NCI-H524 (cell line): ENCODE results near the gene CRYBB2.
"Not testable (repeated sequence)": the region's sequence is repeated elsewhere in the genome, so short reads cannot be mapped to it uniquely, and the experiment has no call there.

Source experiments
- DNase-seq, 2 experiments: peaks; one replicate each; lab custom pipeline; 2025; lab: John Stamatoyannopoulos, UW

Gene CRYBB2

DNA sequence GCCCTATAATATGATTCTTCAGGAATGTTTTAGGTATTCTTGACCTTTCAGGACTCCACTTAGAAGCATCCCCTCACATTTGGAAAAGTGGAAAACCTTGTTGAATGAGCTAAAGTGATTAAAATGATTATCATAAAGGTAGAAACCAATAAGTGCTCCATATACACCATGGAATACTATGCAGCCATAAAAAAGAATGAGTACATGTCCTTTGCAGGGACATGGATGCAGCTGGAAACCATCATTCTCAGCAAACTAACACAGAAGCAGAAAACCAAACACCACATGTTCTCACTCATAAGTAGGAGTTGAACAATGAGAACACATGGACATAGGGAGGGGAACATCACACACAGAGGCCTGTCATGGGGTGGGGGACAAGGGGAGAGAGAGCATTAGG, 14.3 kb downstream of the CRYBB2 start:
- DNase-seq: not testable (repeated sequence)

DNA sequence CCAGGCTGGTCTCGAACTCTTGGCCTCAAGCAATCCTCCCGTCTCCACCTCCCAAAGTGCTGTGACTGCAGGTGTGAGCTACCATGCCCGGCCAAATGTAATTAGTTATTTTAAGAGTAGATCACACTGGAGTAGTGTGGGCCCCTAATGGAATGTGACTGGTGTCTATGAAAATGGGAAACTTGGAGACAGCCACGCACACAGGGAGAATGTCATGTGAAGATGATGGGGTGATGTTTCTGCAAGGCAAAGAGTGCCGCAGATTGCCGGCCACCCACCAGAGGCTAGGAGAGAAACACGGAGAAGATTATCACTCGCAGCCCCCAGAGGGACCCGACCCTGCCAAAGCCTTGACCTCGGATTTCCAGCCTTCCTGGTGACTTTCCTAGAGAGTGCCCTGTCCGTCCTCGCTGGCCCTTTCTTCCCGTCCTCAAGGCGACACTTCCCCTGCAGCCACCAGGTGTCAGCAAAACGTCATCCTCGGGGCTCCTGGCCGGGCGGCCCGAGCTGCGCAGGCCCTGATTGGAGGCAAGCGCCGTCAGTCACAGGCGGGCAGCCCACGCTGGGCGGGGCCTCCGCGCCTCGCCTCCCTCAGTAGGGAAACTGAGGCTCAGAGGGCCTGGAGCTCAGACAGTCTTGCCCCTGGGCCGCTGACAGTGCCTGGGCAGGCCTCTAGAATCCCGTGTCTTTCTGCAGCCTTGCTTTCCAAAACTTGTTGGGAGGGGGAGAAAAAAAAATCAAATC, 16.3 kb downstream of the CRYBB2 start:
- peak; percentile 37 to 79 for DNase-seq

DNA sequence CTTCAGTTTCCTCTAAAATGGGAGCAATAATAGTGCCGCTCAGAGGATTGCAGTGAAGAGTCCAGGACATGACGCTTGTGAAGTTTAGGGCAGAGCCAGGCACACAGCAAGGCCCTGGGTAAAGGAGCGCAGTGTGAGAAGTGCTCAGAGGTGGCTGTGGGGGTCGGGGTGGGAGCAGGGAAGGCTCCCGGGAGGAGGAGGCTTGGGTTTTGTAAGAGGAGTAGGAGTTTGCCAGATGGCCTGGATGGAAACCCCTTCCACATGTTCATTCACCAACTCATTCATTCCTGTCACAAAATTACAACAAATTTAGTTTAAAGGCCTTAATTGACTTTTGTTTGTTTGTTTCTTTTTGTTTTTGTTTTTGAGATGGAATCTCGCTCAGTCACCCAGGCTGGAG, 17.0 kb downstream of the CRYBB2 start:
- no peak for DNase-seq

DNA sequence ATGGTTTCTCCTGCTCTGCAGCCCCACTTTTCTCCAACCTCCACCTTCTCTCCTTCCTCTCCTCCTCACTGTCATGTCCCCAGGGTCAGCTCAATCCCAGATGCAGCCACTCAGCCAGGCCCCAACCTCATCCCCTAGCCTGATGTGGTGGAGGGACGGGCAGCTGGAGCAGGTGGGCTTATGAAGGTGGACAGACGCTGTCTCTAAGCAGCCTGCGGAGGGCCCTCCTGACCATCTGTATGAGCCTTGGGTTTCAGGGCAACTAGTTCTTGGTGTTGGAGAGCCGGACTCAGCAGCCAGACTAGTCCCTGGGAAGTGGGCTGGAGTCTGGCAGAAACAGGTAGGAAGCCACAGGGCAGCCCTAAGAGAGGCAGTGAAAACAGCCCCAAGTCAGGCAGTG, 18.1 kb downstream of the CRYBB2 start:
- peak in 1 of 2 experiments; percentile 28 for DNase-seq

DNA sequence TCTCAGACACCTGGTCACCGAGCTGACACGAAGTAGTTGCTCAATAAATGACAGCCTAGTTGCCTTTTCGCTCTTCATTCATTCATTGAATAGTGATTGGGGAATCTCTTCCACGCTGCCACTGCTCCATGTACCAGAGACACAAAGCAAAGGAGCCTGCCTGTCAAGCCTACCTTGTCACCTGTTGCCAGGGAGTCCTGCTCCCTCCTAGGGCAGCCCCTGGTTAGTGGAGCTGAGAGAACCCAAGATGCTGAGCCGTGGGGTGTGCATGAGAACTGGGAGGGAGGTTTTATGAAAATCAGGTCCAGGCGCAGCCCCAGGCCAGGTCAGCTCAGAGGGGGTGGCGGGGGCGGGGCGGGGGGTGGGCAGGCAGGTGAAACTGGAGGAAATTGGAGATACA, 18.6 kb downstream of the CRYBB2 start:
- DNase-seq: not testable (repeated sequence)

DNA sequence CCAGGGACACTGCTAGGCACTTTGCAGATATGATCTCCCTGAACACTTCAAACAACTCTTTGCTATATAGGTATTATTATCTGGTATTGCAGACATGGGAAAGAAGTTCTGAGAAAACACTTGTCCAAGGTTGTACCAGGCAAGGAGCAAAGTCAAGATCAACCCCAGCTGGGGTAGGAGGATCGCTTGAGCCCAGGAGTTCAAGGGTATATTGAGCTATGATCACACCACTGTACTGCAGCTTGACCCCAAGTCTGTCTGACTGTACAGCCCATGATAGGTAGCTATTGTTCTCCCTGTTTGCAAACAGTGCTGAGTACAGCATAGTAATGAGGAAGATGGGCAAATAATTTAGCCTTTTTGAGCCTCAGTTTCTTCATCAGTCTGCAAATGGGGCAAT, 35.7 kb downstream of the CRYBB2 start:
- DNase-seq: not testable (repeated sequence)

DNA sequence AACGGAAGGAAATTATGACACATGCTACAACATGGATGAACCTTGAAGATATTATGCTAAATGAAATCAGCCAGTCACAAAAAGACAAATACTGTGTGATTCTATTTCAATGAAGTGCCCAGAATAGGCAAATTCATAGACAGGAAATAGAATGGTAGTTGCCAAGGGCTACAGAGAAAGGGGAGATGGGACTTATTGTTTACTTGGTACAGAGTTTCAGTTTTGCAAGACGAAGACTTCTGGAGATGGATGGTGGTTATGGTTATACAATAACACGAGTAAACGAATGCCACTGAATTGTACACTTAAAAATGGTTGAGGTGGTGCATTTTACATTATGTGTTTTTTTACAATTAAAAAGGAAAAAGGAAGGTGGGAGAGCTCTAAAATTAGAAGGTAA, 48.1 kb downstream of the CRYBB2 start:
- DNase-seq: not testable (repeated sequence)

DNA sequence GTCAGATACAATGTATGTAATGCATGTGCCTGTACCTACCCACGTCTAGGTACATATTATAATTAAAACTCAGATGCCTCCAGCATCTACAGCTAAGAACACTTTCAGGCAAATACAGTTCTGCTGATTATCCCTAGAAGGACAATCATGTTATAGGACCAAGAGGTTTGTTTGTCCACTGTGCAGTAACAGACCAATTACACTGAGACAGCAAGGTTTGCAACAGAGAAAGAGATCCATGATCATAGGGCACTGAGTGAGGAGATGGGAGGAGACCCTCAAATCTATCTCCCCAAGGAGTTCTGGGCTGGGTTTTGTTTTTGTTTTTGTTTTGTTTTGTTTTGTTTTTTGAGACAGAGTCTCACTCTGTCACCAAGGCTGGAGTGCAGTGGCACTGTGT, 49.5 kb downstream of the CRYBB2 start:
- not testable (repeated sequence) for DNase-seq

DNA sequence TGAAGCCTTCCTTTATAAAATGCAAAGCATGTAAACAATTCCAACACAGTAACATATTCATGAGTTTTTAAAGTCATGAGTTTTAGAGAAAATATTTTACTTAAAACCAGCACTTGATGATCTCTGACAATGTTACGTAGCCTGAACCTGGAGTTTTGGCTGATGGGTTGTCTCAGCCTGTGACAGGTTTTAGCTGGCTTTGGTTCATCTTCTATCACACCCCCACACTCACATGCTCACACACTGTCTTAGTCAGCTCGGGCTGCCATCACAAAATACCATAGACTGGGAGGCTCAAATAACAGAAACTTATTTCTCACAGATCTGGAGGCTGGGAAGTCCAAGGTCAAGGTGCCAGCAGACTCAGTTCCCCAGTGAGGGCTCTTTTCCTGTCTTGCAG, 50.6 kb downstream of the CRYBB2 start:
- not testable (repeated sequence) for DNase-seq

DNA sequence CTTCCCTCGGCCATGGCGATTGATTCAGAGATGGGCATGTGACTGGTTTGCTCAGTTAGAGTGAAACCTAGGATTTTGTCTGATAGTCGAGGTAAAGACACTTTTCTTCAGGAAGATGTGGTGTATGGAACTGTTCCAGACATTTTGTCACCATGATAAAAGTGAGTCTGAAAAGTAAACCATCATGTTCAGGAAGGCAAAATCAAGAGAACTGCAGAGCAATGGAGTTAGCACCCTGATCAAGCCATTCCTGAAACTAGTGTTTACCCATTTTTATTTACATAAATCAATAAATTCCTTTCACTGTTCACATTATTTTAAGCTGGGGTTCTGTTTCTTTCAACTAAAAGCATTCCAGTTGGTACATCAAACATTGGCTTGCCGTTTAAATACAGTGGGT, 53.8 kb downstream of the CRYBB2 start:
- DNase-seq: not testable (repeated sequence)

DNA sequence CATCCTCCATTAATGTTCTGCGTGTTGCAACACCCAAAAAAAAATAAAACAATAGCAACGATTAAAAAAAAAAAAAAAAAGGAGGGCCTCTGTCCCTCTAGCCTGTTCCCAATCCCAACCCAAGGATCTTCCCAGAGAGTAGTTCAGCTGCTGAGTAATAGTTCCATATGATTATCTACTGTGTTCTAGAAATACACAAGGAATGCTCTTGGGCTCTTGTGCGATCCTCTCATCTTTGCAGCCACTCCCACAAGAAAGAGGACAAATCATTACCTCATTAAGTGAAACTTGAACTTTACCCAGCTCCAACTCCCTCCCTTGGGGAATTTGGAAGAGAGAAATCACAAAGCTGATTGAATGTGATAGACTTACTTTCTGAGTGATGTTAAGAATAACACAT, 54.5 kb downstream of the CRYBB2 start:
- DNase-seq: not testable (repeated sequence)

DNA sequence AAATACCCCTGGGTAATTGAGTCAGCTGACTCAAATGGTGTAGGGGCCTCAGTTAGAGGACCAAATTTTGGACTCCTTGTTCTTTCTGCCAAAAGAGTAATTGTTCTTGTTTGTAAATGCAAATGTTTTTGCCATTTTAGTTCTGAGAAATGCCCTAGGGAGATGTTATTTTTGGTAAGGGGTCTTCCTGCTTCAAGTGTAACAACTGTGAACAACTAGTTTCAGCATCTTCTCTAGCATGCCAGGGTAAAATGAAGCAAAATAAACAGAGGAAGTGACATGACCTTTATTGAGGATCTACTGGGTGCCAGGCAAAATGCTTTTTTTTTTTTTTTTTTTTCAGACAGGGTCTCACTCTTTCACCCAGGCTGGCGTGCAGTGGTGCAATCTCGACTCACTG, 60.7 kb downstream of the CRYBB2 start:
- not testable (repeated sequence) for DNase-seq
